ENCODE data around the gene LOXHD1.

LOXHD1 gene

GRCh38 chr18:46657115-46657955 lies at the start of gene LOXHD1:
Gene LOXHD1, minus strand, starts transcription at chr18:46657220. Its CDS starts 187 bp downstream, at chr18:46657033.
- no peak for DNase-seq

DNA sequence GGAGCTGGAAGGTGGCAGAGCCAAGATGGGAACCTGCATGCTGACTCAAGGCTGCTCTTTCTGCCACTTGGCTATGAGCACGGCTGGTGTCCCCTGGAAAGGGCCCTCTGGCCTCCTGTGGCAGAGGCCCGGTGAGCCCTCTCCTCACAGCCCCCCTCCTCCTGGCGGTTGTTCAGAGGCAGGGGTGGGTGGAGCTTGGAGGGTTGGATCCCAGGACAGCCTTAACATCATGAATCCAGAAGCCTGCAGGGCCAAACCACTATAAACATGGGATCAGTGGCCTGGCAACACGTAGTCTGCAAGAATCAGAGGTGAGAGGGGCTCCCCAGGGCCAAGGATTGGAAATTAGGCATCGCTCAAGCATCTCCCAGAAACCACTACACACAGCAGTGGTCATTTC lies 48.5 kb upstream of the LOXHD1 start:
- DNase-seq: no peak

- DNase-seq: no peak
Observed at GRCh38 chr18:46704816-46705215, 47.8 kb upstream of the LOXHD1 start.

DNA sequence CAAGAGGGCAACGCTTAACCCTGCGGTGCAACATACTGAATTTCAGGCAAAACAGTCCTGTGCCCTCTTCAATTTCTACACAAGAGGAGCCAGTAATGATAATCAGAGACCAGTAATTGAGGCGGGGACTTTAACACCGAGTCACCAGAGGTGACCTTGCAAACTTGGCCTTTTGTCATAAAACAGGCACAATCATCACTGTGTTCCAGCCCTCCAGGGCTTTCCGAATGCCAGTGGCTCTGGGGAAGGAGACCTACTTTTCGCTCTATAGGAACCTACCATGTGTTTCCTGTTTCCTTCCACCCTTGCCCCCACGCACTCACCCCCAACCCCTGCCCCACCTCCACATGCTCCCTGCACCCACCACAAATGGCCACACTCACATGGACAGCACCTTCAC lies 47.2 kb upstream of the LOXHD1 start:
- DNase-seq: no peak

- DNase-seq: no peak
Observed at GRCh38 chr18:46702471-46702870, 45.5 kb upstream of the LOXHD1 start.

- DNase-seq: no peak
Observed at GRCh38 chr18:46700066-46700824, 43.2 kb upstream of the LOXHD1 start.

GRCh38 chr18:46696702-46697101 lies 39.7 kb upstream of the LOXHD1 start:
- DNase-seq: no peak

DNA sequence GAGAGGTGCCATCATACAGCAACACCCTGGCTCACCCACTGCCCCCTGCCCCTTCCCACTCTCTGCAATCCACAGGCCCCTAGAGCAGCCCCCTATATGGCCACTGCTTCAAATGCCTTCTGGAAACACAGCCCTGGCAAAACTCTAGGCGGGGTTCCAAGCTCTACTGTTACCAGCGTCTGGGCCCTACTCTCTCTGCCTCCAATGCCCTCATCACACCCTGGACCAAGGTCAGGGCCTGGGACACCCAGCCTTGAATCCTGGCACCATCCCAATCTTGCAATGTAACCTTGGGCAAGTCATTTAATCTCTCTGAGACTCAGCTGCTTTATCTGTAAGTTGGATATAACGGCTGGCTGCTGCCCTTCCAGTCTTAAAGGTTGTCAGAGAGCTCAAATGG lies 39.2 kb upstream of the LOXHD1 start:
- no peak for DNase-seq

DNA sequence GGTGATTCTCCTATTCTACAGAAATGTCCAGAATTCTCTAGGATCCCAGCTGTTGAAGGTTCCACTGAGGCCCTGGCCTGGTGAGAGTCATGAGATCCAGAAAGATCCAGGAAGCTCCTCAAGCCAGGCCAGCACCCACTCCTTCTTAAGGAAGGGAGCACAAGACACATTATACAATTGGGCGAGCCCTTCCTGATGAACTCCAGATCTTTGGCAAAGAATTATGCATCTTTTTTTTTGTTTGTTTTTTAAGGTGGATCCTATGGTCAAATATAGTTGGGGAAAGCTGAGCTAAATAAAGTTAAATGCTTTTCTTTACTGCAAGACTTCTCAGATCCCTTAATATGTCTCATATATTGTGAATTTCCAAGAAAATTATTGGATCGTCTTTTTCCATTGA lies 37.0 kb upstream of the LOXHD1 start:
- no peak for DNase-seq

GRCh38 chr18:46688853-46689525 lies 32.0 kb upstream of the LOXHD1 start:
- DNase-seq: no peak

DNA sequence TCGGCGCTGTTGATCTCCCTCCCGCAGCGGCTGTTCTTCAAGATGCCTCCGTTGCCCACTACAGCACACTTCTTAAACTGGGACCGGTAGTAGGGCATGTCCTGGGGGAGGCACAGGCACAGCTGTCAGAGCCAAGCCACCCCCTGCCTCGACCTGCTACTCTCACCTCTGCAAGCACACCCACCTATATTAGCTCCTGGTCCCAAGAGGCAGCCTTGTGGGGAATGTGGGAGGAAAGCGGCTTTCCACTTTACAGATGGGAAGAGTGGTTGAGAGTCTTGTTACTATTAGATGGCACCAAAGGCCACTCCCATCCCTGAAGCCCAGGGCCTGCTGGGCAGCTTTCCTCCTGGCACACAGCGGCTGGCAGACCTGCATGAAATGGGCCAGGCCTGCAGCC lies 29.2 kb upstream of the LOXHD1 start:
- DNase-seq: no peak

GRCh38 chr18:46683252-46683651 lies 26.2 kb upstream of the LOXHD1 start:
- DNase-seq: no peak

DNA sequence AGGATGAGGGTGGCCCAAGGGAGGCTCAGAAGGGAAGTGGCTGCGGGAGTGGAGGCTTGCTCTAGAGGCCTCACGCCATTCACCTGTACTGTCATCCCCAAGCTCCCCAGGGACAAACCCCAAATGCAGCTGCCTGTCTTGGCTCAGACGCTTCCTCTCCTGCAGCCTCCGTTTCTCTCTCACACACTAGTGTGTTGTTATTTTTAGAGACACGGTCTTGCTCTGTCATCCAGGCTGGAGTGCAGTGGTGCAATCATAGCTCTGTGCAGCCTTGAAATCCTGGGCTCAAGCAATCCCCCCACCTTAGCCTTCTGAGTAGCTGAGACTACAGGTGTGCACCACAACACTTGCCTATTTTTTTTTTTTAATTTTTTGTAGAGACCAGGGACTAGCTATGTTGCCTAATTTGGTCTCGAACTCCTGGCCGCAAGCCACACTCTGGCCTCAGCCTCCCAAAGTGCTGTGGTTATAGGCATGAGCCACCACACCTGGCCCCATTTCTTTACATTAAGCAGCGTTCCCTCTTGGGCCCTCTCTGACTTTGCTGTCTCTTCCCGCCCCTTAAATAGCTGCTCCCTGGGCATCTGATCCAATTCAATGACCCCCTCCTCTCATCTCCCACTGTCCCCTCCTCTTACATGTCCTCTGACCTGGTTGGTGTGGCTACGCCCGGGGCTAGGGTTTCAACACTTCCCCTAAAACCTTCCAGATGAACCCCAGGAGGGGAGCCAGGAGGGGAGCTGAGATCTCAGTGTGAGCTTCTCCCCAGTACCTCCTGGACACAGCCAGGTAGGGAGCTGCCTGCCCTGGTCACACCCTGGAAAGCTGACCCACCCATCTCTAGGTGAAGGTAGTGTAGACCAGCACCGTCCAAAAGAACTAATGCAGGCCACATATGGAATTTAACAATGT lies 24.0 kb upstream of the LOXHD1 start:
- no peak for DNase-seq

GRCh38 chr18:46679846-46680598 lies 23.0 kb upstream of the LOXHD1 start:
- no peak for DNase-seq

DNA sequence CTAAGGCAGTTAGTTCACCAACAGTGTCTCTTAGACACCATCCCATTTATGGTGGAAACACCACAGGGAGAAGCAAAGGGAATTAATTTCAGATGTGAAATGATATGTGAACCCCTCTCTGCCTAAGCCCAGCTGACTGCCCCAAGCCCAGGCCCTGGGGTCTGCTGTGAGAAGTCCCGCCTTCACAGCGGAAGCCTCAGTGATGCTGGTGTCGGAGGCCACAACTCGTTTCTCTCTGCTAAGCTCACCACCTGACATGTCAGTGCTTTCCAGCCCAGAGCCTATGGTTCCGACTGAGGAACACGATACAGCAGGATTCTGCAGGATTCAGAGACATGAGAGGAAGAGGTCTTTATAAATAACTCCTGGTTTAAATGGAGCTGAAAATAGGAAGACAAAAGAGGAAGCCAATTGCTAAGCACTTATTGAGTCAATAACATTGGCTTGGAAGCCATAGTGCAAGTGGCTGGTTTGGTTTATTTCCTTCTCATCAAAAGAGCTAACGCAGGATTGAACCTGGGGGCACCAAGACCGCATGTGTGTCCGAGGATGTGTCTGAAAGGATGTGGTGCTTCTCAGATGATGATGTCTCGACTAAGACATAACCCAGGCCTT lies 21.9 kb upstream of the LOXHD1 start:
- DNase-seq: no peak

- DNase-seq: no peak
Observed at GRCh38 chr18:46678041-46678440, 21.0 kb upstream of the LOXHD1 start.

DNA sequence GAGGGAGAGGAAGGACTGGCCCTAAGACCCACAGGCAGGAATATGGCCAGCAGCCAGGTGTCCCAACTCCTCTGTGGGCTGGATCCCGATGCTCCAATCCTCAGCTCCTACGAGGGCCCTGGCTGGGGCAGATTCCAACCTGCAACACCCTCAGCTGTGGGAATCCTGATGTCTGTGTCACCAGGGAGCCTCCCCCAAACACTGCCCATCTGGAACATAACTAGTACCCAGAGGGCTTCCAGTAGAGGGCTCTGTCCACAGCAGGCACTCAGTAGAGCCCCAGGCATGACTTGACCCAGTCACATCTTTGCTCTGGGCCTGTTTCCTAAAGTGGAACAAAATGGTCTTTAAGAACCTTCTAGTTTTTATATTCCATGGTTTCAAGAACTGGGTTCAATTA lies 20.6 kb upstream of the LOXHD1 start:
- no peak for DNase-seq

- no peak for DNase-seq
Observed at GRCh38 chr18:46676182-46676835, 19.3 kb upstream of the LOXHD1 start.

- DNase-seq: no peak
Observed at GRCh38 chr18:46675112-46675511, 18.1 kb upstream of the LOXHD1 start.

DNA sequence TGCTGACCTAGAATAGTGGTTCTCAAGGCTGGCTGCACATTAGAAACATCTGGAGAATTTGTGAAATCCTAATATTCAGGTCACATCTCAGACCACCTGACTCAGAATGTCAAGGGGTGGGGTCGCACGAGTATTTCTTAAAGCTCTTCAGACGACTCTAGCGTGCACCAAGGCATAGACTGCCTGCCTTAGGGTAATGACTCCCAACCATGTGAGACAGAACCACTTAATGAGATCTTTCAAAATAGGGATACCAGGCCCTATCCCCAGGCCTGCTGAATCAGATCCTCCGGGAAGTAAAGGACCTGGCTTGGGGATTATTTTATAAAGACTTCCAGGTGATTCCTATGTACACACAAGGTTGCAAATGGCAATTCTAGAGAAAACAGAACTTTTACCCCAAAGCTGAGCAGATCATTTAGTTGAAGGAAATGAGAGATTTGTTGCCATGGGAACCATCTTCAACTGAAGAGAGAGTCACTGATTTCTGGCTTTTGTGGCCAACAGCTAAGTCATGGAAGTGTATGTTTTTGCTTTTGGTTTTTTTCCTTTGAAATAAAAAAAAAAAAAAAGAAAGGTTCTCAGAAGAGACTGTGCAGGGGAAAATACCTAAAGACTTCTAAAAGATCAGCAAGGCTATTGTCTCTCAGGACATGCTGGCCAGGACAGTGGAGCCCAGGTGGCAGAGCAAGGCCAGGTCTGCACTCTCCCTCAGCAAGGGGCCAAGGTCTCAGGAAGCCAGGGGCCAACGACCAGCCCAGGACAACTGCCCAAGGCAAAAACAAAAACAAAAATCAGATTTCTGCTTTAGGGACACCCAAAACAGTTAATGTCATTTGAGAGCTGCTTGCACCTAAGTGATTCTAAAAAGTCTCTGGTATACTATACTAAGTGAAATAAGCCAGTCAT lies 15.3 kb upstream of the LOXHD1 start:
- peak in 4 of 6 experiments; percentile 2 to 66 (median 60) for DNase-seq

Data from stimulated activated naive CD4-positive, alpha-beta T cell (primary cell).